ENCODE data around the gene USH2A.

Gene USH2A

DNA sequence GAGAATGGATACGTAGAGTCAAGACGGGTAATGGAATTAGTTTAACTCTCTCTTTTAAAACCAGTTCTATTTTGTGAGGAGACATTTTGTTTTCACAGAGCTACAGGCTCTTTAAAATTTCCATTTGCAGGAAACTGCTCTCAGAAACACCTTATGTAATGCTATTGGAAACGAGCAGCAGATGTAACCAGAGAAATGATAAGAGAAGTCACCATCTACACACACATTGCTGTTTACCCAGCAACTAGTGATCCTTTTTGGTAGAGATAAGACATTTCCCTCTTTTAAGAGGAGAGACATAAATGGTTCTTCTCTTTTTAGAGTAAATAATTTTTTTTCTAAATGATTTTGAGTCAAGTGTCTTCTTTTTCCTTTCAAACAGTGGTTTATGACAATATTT, 775.5 kb downstream of the USH2A start:
- no peak for DNase-seq (ENCODE audit: low read depth in 3 of 3)

DNA sequence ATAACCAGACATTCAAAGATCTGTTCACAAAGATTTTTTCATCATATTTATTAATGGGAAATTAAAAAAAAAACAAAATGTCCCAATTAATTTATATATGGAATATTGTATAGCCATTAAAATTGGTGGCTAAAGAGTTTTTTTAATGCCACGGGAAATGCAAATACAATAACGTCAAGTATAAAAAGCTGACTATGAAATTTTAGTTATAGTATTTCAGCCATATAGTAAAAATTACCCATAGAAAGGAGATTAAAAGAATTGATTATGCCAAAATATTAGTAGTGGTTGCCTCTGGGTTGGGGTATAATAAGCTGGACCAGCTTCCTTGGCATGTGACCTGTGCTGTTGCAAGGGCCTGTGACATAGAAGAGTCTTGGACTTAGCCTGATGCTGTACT, 777.4 kb downstream of the USH2A start:
- DNase-seq (ENCODE audit: low read depth in 3 of 3), result no peak

DNA sequence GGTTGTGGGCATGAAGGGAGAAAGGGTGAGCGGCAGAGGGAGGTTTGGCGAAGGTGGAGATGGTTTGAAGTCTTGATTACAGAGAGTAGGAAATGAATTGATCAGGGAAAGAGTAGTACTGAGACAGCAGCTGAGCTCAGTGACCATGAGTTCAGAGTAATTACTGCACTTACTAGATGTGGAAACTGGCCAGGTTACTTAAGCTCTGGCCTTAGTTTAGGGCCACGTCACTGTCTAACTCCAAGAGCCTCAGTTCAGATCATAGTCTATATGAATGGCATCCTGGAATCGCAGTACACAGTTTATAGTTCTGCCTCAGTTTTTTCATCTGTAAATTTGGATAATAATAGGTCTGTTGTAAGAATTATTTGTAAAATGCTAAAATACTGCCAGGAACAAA, 778.1 kb downstream of the USH2A start:
- no peak for DNase-seq (ENCODE audit: low read depth in 3 of 3)

DNA sequence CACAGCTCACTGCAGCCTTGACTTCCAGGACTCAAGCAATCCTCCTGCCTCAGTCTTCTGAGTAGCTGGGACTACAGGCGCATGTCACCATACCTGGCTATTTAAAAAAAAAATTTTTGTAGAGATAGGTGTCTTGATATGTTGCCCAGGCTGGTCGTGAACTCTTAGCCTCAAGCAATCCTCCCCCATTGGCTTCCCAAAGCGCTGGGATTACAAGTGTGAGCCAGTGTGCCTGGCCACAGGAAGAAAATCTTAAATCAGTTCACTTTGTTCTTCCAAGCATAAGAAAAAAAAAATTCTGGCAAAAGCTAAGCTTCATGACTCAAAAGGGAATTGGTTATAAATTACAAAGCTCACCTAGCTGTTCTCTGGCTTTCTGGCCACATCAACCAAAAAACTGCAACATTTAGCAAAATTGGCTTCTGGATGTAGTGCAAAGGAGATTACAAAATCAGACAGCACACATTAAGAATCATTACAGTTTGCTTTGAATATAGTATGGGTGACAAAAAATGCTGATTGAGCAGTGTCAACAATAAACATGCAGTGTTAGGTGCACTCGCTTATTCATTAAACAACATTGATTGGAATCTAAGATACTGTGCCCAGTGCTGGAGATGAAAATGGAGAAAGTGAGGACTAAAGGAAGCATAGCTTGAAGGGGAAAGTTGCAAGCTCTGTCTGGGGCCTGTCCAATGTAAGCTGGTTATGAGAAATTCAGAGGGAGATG, 779.5 kb downstream of the USH2A start:
- no peak for DNase-seq (ENCODE audit: low read depth in 3 of 3)

DNA sequence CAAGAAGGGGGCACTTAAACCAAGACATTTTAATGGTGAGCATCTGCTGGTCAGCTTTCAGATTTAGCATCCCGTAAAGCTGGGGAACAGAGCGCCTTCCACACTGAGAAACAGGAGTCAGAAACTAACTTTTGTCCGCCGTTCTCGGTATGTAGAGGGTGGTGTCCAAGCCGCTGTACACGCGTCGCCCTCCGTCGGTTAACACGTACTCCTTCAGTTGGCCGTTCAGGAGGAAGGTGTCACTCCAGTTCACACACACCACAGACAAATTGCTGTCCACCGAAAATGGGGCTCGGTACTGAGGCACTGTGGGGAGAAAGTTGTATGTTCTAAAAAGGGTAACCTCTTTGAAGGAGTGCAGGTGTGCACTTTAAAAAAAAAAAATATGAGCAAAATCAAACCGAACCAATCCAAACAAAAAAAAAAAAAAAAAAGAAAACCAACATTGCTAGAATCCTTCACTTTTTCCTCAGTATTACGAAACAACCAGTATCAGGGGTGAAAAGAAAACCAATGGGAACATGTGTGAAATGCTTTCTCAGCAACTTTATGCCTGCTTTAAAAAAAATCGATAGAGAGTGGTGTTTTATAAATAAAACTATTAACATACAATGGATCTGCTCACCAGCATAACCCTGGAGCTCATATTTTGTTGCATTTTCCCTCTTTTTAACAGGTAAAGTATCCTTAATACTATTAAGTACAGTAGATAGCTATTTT, 782.7 kb downstream of the USH2A start:
- DNase-seq (ENCODE audit: low read depth in 3 of 3), result no peak

DNA sequence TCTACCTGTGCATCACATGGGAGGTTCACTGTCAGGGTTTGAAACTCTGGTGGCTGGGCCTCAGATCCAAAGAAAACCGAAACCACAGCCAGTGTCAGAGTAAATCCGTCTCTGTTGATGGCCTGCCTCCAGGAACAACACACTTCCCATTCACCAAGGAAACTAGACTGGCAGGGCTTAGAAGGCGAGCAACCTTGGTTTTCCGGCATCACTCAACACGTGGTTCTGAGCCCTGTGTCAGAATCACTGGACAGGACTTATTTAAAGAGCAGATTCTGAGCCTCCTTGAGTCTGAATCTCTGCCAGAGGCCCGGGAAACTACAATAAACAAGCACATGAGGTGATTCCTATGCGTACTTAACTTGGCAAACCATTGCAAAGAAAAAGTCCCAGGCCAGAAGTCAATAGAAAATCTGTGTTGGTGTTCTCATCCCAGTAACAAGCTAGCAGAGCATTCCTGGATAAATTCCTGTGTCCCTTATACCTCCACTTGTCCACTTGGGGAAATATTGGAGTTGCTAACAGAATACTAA, 786.1 kb downstream of the USH2A start:
- DNase-seq (ENCODE audit: low read depth in 3 of 3), result no peak

DNA sequence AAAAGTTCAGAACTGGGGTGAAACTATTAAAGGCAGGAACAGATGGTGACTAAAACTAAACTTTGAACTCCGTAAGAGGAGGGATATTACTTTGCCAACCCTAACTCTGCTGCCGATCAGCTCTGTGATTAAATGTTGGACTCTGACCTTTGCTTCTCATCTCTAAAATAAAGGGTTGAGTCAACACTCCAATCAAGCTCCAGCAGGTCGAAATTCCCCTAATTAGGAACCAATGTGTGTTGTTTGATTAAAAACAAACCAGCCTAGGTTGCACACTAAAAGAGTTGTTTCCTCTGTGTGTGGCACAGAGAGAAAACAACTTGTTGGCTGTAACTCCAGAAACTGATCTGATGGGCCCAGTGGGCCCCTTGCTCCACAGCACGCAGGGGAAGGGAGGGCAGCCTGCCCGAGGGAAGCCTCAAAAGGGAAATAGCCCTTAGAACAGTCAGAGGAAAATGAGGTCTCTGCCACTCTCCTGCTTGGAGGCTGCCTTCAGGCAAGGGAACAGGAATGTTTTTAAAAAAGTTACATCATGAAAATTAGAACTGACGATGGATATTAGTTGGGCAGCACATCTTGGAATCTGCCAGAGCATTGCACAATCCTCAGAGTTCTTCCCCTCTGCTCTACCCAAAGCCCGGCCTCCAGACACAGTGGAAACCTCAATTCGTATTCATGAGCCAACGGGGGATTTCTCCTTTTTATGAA, 786.8 kb downstream of the USH2A start:
- DNase-seq (ENCODE audit: low read depth in 3 of 3), result no peak

DNA sequence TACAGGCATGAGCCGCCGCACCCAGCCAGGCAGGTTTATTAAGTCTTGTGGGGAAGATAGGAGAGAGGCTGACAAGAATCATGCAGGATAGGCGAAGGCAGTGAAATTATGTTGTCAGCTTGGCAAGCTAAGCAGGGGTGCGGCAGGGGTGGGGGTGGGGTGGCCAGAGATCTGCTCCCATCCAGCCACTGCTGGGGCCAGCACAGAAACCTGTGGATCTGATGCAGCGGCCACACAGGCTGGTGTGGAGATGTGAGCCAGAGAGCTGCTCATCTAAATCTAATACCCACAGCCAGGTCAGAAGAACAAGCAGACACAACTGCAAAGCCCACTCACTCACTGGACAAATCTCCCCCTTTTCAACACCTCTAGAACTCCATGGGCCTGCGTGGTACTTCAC, 787.4 kb downstream of the USH2A start:
- no peak for DNase-seq (ENCODE audit: low read depth in 3 of 3)

DNA sequence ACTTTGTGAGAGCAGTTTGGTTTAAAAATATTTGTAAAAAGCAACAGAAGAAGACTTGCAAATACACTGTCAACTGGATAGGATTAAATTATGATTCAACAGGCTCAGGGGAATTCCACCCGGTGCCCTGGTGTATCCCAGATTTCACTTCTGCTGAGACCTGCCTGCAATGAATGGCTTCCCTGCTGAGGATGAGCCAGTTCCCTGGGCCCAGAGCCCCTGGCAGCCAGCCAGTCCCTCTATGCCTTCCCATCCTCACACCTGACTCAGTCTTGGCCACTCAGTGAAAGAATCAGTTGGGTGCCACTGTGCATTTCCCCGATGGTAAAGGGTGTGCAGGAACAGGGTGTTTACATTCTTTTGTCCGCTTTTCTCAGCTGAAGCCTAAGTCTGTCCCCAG, 791.8 kb downstream of the USH2A start:
- DNase-seq (ENCODE audit: low read depth in 3 of 3), result no peak

DNA sequence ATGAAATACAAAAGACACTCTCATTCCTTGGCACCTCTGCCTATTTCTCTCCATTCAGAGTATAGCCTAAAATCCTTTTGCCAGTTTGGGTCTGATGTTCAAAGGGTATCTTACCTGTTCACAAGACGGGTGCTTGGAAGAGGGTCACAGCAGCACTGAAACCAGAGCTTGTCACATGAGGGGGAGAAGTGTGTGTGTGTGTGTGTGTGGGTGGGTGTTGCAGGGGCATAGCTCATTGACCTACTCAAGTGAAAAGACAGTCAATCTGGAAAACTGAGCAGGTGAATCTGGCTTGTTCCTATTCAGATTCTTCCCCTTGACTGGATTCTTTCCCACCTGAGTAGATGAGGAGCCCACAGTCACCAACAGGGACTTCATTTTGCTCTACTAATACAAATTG, 792.2 kb downstream of the USH2A start:
- no peak for DNase-seq (ENCODE audit: low read depth in 3 of 3)

DNA sequence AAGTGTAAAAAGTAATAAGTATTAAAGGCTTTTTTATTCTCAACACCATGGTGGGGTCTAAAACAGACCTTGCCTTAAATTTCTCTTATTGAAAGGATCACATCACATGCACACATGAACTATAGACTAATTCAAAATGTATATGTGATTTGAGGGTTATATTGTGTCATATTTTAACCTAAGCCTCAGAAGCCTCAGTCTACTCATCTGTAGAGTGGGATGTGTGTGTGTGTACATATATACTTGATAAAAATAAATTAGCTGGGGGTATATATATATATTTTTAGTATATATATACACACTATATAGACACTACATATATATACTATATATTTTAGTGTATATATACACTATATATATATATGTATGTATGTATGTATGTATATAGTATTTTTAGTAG, 797.3 kb downstream of the USH2A start:
- DNase-seq (ENCODE audit: low read depth in 3 of 3), result no peak

DNA sequence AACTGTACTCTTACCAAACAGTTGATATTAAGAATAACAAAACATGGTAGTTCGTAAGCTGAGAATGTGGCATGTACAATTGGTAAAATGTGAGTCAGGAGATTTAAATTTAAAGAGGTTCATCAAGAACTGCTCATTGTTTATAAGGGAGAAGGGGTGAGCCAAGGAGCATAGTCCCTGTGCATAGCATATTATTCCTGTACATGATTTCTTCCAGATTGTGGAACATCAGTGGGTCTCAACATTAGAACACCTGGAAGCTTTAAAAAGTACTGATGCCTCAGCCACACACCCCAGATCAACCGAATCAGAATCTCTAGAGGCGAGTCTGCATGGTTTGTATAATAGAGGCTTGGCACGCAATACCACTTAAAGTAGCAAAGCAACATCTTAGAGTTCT, 800.1 kb downstream of the USH2A start:
- no peak for DNase-seq (ENCODE audit: low read depth in 3 of 3)

DNA sequence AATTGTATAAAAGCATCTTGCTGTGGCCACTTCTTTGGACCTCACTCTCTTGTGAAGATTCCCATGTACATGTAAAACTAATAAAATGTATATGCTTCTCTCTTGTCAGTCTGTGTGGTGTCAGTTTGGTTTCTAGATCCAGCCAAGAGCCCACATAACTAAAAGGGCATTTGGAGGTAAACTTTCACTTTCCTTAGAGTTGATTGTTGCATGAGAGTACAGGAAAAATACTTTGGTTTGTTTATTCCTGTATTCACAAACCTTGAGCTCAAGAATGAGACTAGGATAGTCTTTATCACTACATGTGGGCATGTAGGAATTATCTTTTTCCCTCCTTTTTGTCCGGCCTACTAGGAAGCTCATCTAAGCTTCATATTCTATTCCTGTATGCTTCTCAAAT, 805.3 kb downstream of the USH2A start:
- DNase-seq (ENCODE audit: low read depth in 3 of 3), result no peak

DNA sequence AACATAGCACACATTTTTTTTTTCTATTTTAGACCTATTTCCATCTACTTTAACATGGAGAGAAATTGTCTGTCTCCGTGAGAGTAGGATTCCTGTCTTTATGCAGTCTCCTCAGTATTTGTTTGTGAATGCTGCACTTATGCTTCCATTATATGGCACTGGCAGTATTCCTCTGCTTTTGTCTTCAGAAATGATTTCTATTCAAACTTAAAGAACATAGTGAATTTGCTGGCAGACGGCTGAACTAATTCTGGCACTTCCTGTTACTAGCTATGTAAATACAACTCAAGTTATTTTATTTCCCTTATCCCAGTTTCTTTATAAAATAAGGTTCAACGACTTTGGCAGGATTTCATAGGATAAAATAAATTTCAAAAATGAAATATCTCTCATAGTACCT, 810.9 kb downstream of the USH2A start:
- no peak for DNase-seq (ENCODE audit: low read depth in 3 of 3)

DNA sequence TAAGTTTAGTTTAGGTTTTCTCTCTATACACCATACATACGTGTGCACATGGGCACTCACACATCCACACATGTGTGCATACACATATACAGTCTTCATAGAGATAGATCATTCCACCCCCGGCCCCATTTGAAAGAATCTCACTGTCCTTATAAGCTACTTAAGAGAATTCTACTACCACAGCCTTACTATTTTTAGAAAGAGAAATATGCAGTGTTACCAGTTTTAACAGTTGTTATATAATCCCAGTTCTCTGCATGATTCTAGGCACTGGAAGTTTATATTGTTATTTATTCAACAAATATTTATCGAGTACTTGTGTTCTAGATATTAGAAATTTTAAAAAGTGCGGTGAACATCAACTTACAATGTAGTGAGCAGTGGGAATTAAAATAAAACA, 814.6 kb downstream of the USH2A start:
- DNase-seq (ENCODE audit: low read depth in 3 of 3), result no peak

DNA sequence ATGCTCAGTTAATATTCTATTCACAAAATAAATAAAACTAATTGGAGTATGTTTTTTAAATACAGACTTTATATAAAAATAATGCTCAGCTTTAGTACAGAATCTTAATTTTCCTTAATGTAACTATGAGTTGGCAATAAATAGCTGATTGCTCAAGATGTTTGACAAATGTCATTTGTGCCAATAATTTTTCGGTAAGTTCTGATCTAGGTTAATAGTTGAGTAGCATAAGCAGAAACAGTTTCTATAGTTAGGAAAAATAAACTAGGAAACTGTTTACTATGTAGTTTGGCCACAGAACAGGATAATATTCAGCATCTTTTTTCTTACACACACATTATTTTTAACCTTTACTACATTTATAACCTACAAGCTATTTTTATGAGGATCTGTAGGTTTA, 815.8 kb downstream of the USH2A start:
- DNase-seq (ENCODE audit: low read depth in 3 of 3), result no peak

DNA sequence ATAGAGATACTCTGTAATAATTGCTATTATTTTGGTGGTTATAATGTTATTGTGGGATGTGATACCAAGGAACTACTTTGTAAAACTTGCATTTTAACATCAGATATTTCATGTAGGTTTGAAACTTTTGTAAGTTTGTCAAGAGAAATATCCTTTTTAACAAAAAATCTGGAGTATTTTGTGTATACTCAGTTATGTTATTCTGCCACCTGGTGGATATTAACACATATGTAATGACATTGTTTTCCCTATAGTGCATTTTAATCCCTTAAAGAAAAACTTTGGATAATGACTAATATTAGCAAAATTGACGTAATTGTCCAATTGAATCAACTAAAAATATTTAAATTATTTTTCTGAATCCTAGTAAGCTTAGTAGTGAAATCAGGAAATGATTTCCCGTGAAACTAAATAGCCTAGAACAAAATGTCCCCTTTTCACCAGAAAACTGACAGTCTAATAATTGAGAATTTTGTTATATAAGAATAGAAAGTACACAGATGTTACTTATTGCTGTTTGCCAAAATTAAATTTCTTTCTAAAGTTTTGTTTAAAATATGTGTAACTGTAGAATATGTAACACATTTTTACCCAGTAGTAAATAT, 816.6 kb downstream of the USH2A start:
- DNase-seq (ENCODE audit: low read depth in 3 of 3), result no peak

DNA sequence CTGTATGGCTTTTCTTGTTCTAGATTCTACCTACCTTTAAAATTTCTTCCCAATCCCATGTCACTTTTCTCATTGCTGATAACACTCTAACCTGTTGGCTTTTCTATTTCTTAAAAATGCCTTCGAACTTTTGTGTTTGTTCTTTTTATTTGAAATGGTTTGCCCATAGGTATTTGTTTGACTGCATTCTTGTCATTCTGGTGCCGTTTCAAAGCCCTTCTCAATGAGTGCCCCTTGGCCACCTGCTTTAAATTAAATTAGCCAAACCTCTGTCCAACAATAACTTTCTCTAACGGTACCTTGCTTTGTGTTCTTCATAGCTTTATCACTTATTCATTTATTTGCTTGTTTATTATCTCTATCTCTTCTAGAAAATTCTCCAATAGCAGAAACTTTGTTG, 817.2 kb downstream of the USH2A start:
- DNase-seq (ENCODE audit: low read depth in 3 of 3), result no peak

DNA sequence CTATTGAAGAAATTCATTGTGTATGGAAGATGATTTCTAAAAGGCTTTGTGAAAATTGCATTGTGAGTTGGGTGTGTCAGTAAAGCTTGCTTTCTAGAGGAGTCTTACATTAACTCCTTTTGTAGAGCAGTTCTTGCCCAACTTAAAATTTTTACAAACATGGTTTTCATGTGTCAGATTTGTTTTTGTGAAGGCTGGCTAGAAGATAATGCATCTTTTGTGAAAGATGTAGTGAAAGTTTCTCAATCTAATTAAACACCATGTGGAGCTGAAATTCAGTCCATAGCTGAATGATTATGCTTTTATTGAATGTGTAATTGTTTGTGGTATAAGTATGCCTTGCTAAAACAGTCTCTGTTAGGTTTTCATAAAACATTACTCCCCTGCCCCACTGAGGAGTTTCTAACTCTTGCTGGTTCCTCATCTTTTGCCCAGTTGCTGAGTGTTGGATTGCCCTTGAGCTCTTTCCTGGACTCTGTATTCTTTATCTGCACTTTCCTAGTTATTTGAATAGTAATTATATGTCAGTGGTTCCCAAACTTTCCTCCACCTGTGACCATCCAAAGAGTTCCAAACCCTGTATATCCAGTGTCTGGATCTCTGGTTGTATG, 818.1 kb downstream of the USH2A start:
- DNase-seq (ENCODE audit: low read depth in 3 of 3), result no peak

DNA sequence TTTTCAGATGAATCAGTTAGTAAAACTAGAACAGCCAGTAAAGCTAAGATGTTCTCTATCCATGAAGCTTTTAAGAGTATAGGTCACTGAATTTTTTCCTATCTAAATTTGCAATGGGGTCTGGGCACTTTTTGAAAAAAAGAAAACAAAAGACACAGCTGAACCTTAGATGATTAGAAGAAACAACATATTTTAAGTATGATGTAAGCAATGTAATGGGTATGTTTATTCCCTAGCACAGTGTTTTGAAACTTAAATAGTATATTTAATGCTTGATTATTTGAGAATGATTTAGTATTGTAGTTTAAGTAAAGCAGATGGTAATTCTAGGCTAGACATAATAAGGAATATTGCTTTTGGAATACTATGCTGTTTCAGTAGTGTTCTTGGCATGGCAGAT, 819.9 kb downstream of the USH2A start:
- no peak for DNase-seq (ENCODE audit: low read depth in 3 of 3)

DNA sequence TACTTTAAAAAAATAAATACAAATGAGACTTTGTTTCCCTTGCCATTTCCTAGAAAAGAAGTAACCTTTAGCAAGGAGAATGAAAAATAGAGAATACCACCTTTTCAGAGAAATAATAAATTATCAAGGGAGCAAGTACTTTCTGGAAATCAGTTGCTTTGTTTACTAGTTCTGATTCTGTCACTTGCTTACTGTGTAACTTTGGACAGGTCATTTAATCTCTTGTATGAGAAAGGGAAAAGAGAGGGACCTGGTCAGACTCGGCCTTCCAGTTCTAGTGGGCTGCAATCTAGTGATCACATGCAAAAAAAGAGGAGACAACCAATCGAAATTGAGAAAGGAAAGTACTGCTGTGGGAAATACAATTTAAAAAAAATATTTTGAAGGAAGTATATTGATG, 822.0 kb downstream of the USH2A start:
- DNase-seq (ENCODE audit: low read depth in 3 of 3), result no peak

DNA sequence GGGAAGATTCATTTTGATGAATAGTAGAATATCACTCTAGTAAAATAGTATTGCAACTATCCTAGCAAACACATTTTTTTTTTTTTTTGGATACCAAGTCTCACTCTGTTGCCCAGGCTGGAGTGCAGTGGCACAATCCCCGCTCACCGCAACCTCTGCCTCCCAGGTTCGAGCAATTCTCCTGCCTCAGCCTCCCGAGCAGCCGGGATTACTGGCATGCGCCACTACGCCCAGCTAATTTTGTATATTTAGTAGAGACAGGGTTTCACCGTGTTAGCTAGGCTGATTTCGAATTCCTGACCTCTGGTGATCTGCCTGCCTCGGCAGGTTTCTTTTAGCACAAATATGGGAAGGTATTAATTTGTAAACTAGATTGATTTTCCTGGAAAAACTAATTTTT, 822.4 kb downstream of the USH2A start:
- DNase-seq (ENCODE audit: low read depth in 3 of 3), result no peak

Data from stimulated activated CD4-positive, alpha-beta T cell treated with anti-CD3 and anti-CD28 coated beads, TNF-alpha, amount 100 ng/mL, for 4 hours (primary cell).